ENCODE data around the gene AP2A2. TPM values are rescaled to one million over a fixed set of nuclear protein-coding genes. Genes with fewer than 3 reads are reported as not detected.

AP2A2 gene
- total RNA-seq, 2 experiments from 2014 or later, result 40.1 to 54.0 TPM

GRCh38 chr11:1034456-1035295, 109.0 kb downstream of the AP2A2 start:
- POLR2A ChIA-PET, result no interaction called here
- Mint-ChIP-seq H3K27me3 (ENCODE audit: low read depth) (no peaks in the 10 kb centered on the region), H3K4me1 (ENCODE audit: low read depth) (no peaks in the 10 kb centered on the region), H3K9me3 (ENCODE audit: insufficient read depth) (no peaks in the 10 kb centered on the region), H3K36me3 (ENCODE audit: low read depth) (no peaks in the 10 kb centered on the region), H3K4me3 (no peak overlapping the region), H3K27ac (no peak overlapping the region)
- DNase-seq, result no peak
- CTCF ChIA-PET, result no interaction called here
- no peak for ATAC-seq

- H3K27ac Mint-ChIP-seq, result no peak overlapping the region
These were observed 110.1 kb downstream of the AP2A2 start for GRCh38 chr11:1035577-1036283.

GRCh38 chr11:1036303-1036923, 110.7 kb downstream of the AP2A2 start, which contains the start of gene MUC6:
Gene MUC6 (minus strand): TSS chr11:1036718. CDS start chr11:1036655, 63 bp downstream.
- H3K27me3 Mint-ChIP-seq (ENCODE audit: low read depth), result no peaks in the 10 kb centered on the region
- CTCF ChIA-PET, result no interaction called here
- H3K27ac Mint-ChIP-seq, result no peak within 1 kb of the TSS
- no peak for DNase-seq
- POLR2A ChIA-PET, result no interaction called here
- H3K9me3 Mint-ChIP-seq (ENCODE audit: insufficient read depth), result no peaks in the 10 kb centered on the region
- H3K4me1 Mint-ChIP-seq (ENCODE audit: low read depth), result no peaks in the 10 kb centered on the region
- ATAC-seq, result no peak
- H3K36me3 Mint-ChIP-seq (ENCODE audit: low read depth), result no peaks in the 10 kb centered on the region
- H3K4me3 Mint-ChIP-seq, result no peak within 1 kb of the TSS

More at GRCh38 chr11:1035577-1036283, 110.1 kb downstream of the AP2A2 start:
- no peaks in the 10 kb centered on the region for H3K27me3 Mint-ChIP-seq (ENCODE audit: low read depth)
- DNase-seq (no peak), ATAC-seq (no peak)
- ChIA-PET CTCF (no interaction called here), POLR2A (no interaction called here)
- H3K36me3 Mint-ChIP-seq (ENCODE audit: low read depth), result no peaks in the 10 kb centered on the region
- no peaks in the 10 kb centered on the region for H3K4me1 Mint-ChIP-seq (ENCODE audit: low read depth)
- no peak overlapping the region for H3K4me3 Mint-ChIP-seq
- H3K9me3 Mint-ChIP-seq (ENCODE audit: insufficient read depth), result no peaks in the 10 kb centered on the region

- DNase-seq (no peak), ATAC-seq (no peak)
- ChIA-PET POLR2A (no interaction called here), CTCF (no interaction called here)
- no peaks in the 10 kb centered on the region for H3K27me3 Mint-ChIP-seq (ENCODE audit: low read depth)
- no peak overlapping the region for H3K27ac Mint-ChIP-seq
- no peaks in the 10 kb centered on the region for H3K4me1 Mint-ChIP-seq (ENCODE audit: low read depth)
- no peaks in the 10 kb centered on the region for H3K36me3 Mint-ChIP-seq (ENCODE audit: low read depth)
- H3K9me3 Mint-ChIP-seq (ENCODE audit: insufficient read depth), result no peaks in the 10 kb centered on the region
- no peak overlapping the region for H3K4me3 Mint-ChIP-seq
These were observed 111.3 kb downstream of the AP2A2 start for GRCh38 chr11:1036931-1037330.

GRCh38 chr11:1037506-1038055, 111.9 kb downstream of the AP2A2 start:
- no peak for DNase-seq
- no peaks in the 10 kb centered on the region for H3K27me3 Mint-ChIP-seq (ENCODE audit: low read depth)
- H3K27ac Mint-ChIP-seq, result no peak overlapping the region
- no peak overlapping the region for H3K4me3 Mint-ChIP-seq
- CTCF ChIA-PET, result no interaction called here
- H3K4me1 Mint-ChIP-seq (ENCODE audit: low read depth), result no peaks in the 10 kb centered on the region
- H3K36me3 Mint-ChIP-seq (ENCODE audit: low read depth), result no peaks in the 10 kb centered on the region
- POLR2A ChIA-PET, result no interaction called here
- ATAC-seq, result no peak
- H3K9me3 Mint-ChIP-seq (ENCODE audit: insufficient read depth), result no peaks in the 10 kb centered on the region

GRCh38 chr11:1038361-1038760, 112.7 kb downstream of the AP2A2 start:
- ATAC-seq (no peak), DNase-seq (no peak)
- Mint-ChIP-seq H3K4me1 (ENCODE audit: low read depth) (no peaks in the 10 kb centered on the region), H3K36me3 (ENCODE audit: low read depth) (no peaks in the 10 kb centered on the region), H3K27ac (no peak overlapping the region), H3K9me3 (ENCODE audit: insufficient read depth) (no peaks in the 10 kb centered on the region), H3K27me3 (ENCODE audit: low read depth) (no peaks in the 10 kb centered on the region), H3K4me3 (no peak overlapping the region)
- ChIA-PET CTCF (no interaction called here), POLR2A (no interaction called here)

GRCh38 chr11:1038921-1039320, 113.3 kb downstream of the AP2A2 start:
- no peak for ATAC-seq
- no peak overlapping the region for H3K27ac Mint-ChIP-seq
- ChIA-PET CTCF (no interaction called here), POLR2A (no interaction called here)
- H3K36me3 Mint-ChIP-seq (ENCODE audit: low read depth), result no peaks in the 10 kb centered on the region
- no peaks in the 10 kb centered on the region for H3K4me1 Mint-ChIP-seq (ENCODE audit: low read depth)
- H3K4me3 Mint-ChIP-seq, result no peak overlapping the region
- no peaks in the 10 kb centered on the region for H3K9me3 Mint-ChIP-seq (ENCODE audit: insufficient read depth)
- no peaks in the 10 kb centered on the region for H3K27me3 Mint-ChIP-seq (ENCODE audit: low read depth)
- no peak for DNase-seq

GRCh38 chr11:1039481-1040427, 114.1 kb downstream of the AP2A2 start:
- H3K36me3 Mint-ChIP-seq (ENCODE audit: low read depth), result no peaks in the 10 kb centered on the region
- ATAC-seq (no peak), DNase-seq (no peak)
- H3K27me3 Mint-ChIP-seq (ENCODE audit: low read depth), result no peaks in the 10 kb centered on the region
- H3K4me3 Mint-ChIP-seq, result no peak overlapping the region
- ChIA-PET CTCF (no interaction called here), POLR2A (no interaction called here)
- H3K4me1 Mint-ChIP-seq (ENCODE audit: low read depth), result no peaks in the 10 kb centered on the region
- no peaks in the 10 kb centered on the region for H3K9me3 Mint-ChIP-seq (ENCODE audit: insufficient read depth)
- no peak overlapping the region for H3K27ac Mint-ChIP-seq

GRCh38 chr11:1040428-1041148, 114.9 kb downstream of the AP2A2 start:
- H3K4me1 Mint-ChIP-seq (ENCODE audit: low read depth), result no peaks in the 10 kb centered on the region
- CTCF ChIA-PET, result no interaction called here
- no peak for DNase-seq

GRCh38 chr11:1041149-1041467, 115.4 kb downstream of the AP2A2 start:
- no peaks in the 10 kb centered on the region for H3K36me3 Mint-ChIP-seq (ENCODE audit: low read depth)
- no peaks in the 10 kb centered on the region for H3K9me3 Mint-ChIP-seq (ENCODE audit: insufficient read depth)
- no peak overlapping the region for H3K4me3 Mint-ChIP-seq
- DNase-seq, result no peak
- peaks cover under 1% of the 10 kb centered on the region for H3K27me3 Mint-ChIP-seq (ENCODE audit: low read depth)
- ChIA-PET CTCF (no interaction called here), POLR2A (no interaction called here)
- no peak for ATAC-seq
- H3K4me1 Mint-ChIP-seq (ENCODE audit: low read depth), result no peaks in the 10 kb centered on the region
- no peak overlapping the region for H3K27ac Mint-ChIP-seq

More at GRCh38 chr11:1040428-1041148, 114.9 kb downstream of the AP2A2 start:
- H3K27ac Mint-ChIP-seq, result no peak overlapping the region
- no peaks in the 10 kb centered on the region for H3K27me3 Mint-ChIP-seq (ENCODE audit: low read depth)
- H3K36me3 Mint-ChIP-seq (ENCODE audit: low read depth), result no peaks in the 10 kb centered on the region
- H3K9me3 Mint-ChIP-seq (ENCODE audit: insufficient read depth), result no peaks in the 10 kb centered on the region
- H3K4me3 Mint-ChIP-seq, result no peak overlapping the region
- POLR2A ChIA-PET, result no interaction called here
- no peak for ATAC-seq

- Mint-ChIP-seq H3K4me1 (ENCODE audit: low read depth) (no peaks in the 10 kb centered on the region), H3K9me3 (ENCODE audit: insufficient read depth) (no peaks in the 10 kb centered on the region), H3K27ac (no peak overlapping the region), H3K36me3 (ENCODE audit: low read depth) (no peaks in the 10 kb centered on the region), H3K4me3 (no peak overlapping the region), H3K27me3 (ENCODE audit: low read depth) (peaks cover 4% of the 10 kb centered on the region)
- POLR2A ChIA-PET, result no interaction called here
- ATAC-seq (no peak), DNase-seq (no peak)
- CTCF ChIA-PET, result no interaction called here
These were observed 115.8 kb downstream of the AP2A2 start for GRCh38 chr11:1041471-1041870.

Measured in activated CD8-positive, alpha-beta T cell treated with anti-CD3 and anti-CD28 coated beads, Interleukin-2, amount 10 ng/mL, durations not matched to agents 7 days and 5 days (primary cell).